ENCODE results near the gene C1QC.

The C1QC gene

GRCh38 chr1:22643381-22643780 lies at the start of gene C1QC:
C1QC (plus strand) TSS chr1:22643633; CDS start chr1:22644024, 391 bp downstream.
- no peak for DNase-seq (ENCODE audit: extremely low read depth in 1 of 2, low read depth in 1 of 2)

GRCh38 chr1:22594396-22594795 lies 49.0 kb upstream of the C1QC start:
- no peak for DNase-seq (ENCODE audit: extremely low read depth in 1 of 2, low read depth in 1 of 2)

- DNase-seq (ENCODE audit: extremely low read depth in 1 of 2, low read depth in 1 of 2): no peak
These were observed 48.3 kb upstream of the C1QC start for GRCh38 chr1:22595108-22595507.

- no peak for DNase-seq (ENCODE audit: extremely low read depth in 1 of 2, low read depth in 1 of 2)
These were observed 46.0 kb upstream of the C1QC start for GRCh38 chr1:22597301-22597965.

GRCh38 chr1:22597996-22598395 lies 45.4 kb upstream of the C1QC start:
- DNase-seq (ENCODE audit: extremely low read depth in 1 of 2, low read depth in 1 of 2): no peak

DNA sequence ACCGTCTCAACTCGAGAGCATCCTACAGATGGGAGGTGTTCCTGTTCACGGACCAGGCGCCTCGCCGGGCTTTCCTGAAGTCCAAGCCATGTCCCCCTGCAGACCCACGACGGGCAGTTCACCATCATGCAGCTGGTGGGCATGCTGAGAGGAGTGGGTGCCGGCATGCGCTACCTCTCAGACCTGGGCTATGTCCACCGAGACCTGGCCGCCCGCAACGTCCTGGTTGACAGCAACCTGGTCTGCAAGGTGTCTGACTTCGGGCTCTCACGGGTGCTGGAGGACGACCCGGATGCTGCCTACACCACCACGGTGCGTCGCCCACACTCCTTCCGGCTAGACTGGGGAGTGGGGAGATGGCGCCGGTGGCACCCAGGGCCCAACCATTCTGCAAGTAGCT lies 44.7 kb upstream of the C1QC start:
- no peak for DNase-seq (ENCODE audit: extremely low read depth in 1 of 2, low read depth in 1 of 2)

GRCh38 chr1:22600071-22600816 lies 43.2 kb upstream of the C1QC start:
- no peak for DNase-seq (ENCODE audit: extremely low read depth in 1 of 2, low read depth in 1 of 2)

DNA sequence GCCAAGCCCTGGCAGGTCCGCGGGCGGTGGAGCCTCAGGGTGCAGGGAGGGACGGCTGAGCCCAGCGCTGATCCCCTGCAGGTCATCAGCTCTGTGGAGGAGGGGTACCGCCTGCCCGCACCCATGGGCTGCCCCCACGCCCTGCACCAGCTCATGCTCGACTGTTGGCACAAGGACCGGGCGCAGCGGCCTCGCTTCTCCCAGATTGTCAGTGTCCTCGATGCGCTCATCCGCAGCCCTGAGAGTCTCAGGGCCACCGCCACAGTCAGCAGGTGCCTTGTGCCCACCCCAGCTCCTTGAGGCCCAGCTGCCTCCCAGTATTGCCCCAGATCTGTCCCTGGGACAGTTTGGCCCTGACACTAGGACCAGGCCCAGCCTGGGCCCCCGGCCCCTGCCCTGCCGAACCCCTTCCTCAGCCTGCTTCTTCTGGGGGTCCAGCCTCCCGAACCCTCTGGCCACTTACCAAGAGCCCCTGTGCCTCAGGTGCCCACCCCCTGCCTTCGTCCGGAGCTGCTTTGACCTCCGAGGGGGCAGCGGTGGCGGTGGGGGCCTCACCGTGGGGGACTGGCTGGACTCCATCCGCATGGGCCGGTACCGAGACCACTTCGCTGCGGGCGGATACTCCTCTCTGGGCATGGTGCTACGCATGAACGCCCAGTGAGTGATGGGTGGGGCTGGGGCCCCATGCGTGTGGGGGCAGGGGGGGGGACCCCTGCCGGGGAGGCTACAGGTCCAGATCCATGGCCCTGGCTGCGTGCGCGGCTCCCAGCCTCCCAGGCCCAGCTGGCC lies 42.4 kb upstream of the C1QC start:
- no peak for DNase-seq (ENCODE audit: extremely low read depth in 1 of 2, low read depth in 1 of 2)

GRCh38 chr1:22601610-22602009 lies 41.8 kb upstream of the C1QC start:
- no peak for DNase-seq (ENCODE audit: extremely low read depth in 1 of 2, low read depth in 1 of 2)

GRCh38 chr1:22602060-22602740 lies 41.2 kb upstream of the C1QC start:
- DNase-seq (ENCODE audit: extremely low read depth in 1 of 2, low read depth in 1 of 2): no peak

DNA sequence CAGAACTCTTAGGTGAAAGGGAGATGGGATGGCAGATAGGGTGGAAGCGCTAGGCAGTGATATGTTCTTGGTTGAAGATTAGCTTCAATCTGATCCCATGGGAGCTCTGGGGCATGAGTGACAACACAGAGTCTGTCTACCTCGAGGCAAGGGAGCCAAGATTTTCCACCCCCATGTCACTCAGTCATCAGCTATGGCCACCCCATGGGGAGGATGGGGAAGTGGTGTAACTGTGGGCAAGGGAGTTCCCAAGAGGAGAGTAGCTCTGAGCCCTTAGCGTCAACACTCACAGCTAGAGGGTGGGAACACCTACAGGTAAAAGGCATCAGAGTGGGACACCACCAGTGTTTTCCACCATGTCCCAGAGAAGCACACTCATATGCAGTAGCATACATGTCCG lies 37.3 kb upstream of the C1QC start:
- no peak for DNase-seq (ENCODE audit: extremely low read depth in 1 of 2, low read depth in 1 of 2)

DNA sequence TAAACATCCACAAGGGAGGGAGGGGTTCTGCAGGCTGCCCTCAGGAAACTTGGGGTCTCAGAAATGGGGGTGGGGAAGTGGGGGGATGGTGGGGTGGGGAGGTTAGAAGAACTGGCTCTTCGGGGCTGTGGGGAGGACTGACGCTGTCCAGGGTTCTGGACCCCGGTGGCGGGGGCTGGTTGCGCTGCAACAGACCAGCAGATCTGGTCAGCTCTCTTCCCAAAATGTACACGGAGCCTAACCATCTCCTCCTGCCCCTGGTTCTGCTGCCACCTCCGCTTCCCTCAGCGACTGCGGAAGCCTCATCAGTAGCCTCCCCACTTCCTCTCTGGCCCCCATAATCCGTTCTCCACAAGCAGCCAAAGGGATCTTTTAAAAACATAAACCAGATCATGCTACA lies 36.3 kb upstream of the C1QC start:
- DNase-seq (ENCODE audit: extremely low read depth in 1 of 2, low read depth in 1 of 2): no peak

- DNase-seq (ENCODE audit: extremely low read depth in 1 of 2, low read depth in 1 of 2): no peak
These were observed 35.1 kb upstream of the C1QC start for GRCh38 chr1:22608361-22608760.

GRCh38 chr1:22609291-22609690 lies 34.1 kb upstream of the C1QC start:
- no peak for DNase-seq (ENCODE audit: extremely low read depth in 1 of 2, low read depth in 1 of 2)

DNA sequence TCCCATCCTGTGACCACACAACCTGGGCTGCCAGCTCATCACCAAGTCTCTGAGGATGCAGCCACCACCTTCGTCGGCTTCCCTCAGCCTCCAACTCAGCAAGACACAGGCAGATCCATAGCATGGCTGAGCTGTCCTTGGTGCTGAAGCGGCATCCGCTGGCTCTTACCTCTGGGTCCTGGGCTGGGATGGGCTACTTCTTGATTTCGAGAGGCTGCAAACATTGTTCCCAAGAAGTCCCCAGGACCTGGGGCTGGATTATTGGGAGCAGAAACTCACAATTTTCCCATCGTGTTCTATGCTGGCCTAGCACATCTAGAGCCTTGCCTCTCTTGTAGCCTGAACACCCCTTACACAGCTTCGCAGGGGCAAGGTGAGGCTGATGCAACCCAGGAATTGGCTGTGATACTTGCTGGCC lies 31.9 kb upstream of the C1QC start:
- DNase-seq (ENCODE audit: extremely low read depth in 1 of 2, low read depth in 1 of 2): no peak

DNA sequence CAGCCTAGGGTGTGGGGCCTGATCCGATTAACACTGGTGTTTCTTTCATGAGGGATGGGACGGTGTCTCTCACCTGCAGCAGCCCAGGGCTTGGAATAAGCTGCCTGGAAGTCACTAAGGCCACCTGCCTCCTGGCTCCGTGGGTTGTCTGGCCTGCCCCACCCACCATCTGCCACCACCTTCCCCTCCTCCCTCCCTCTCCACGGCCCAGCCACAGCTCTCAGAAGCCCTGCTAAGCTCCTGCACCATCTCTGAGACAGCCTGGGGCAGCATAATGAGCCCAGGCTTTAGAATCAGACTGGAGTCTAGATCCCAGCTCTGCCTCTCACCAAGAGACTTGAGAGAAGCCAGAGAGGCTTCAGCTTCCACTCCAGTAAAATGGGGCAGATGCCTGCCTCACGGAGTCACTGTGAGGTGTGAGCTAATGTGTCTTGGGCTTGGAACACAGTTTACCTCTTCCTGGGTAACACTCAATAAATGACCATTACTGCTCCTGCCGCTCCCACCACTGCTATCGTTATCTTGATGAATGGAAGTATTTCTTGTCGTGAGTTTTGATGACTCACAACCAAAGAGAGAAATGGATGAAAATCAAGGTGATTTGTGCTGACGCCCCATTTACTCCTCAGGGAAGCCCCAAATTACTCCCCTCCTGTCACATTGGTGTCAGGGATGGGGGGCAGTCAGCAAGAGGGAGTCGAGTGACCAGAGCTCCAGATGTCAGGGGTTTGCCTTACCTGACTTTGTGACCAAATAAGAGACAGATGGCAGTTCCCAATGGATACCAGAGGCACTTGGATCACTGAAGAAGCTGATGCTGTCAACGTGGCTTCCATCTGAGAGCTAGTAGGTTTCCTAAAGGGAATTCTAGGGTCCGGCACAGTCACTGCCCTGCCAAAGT lies 30.5 kb upstream of the C1QC start:
- no peak for DNase-seq (ENCODE audit: extremely low read depth in 1 of 2, low read depth in 1 of 2)

DNA sequence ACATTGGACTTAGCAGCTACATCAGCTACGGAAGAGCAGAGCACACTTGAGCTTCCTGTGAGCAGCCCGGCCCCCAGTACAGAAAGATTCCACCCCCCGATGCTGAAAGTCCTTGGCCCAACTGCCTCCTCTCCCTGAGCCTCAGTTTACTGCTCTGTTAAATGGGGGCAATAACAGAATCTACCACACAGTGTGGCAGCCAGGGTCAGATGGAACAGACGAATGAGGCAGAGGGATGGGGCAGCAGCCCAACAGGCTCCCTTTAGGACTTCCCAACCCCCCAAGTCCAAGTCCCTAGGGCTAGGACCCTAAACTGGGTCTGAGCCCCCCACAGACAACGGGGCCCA lies 29.9 kb upstream of the C1QC start:
- no peak for DNase-seq (ENCODE audit: extremely low read depth in 1 of 2, low read depth in 1 of 2)

DNA sequence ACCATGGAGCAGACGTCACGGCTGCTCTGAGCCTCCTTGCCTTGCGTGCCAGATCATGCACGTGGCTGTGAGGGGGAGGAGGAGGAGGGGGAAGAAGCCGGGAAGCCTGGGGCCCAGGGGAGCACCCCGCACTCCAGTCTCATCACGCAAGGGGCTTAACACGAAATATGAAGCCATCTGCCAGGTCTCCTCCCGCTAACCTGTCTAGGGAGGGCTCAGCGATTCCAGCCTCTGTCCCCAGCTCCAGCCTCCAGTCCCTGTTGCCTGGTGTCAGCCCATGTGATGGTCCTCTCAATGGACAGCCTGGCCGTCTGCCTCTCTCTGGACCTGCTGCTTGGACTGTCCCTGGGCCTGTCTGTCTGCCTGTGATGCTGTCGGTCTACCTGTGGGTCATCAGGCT lies 29.5 kb upstream of the C1QC start:
- DNase-seq (ENCODE audit: extremely low read depth in 1 of 2, low read depth in 1 of 2): no peak

- DNase-seq (ENCODE audit: extremely low read depth in 1 of 2, low read depth in 1 of 2): no peak
These were observed 27.5 kb upstream of the C1QC start for GRCh38 chr1:22615886-22616285.

- no peak for DNase-seq (ENCODE audit: extremely low read depth in 1 of 2, low read depth in 1 of 2)
These were observed 26.9 kb upstream of the C1QC start for GRCh38 chr1:22616571-22616970.
